AG04449 (cell line): ENCODE measurements around the gene HPD.

ENCODE experiments used
- CTCF ChIA-PET: fragments of 350-600 bp; formaldehyde crosslinking; extraction: SDS; loops from one replicate; lab custom pipeline; 2021; ENCODE audit warnings: antibody characterized with exemption; lab: Yijun Ruan, JAX
- POLR2A ChIA-PET: fragments of 400-600, 350-600 bp; formaldehyde crosslinking; extraction: SDS; loops from one replicate; lab custom pipeline; 2020; ENCODE audit warnings: antibody characterized with exemption, inconsistent platforms; lab: Yijun Ruan, JAX
- DNase-seq: peaks from one replicate; pipeline ENCODE4 v3.0.0-alpha.2; 2010; ENCODE audit warnings: low read depth, low spot score
- H3K4me3 ChIP-seq: 2 replicates; pipeline ENCODE4 v1.5.1; 2011; ENCODE audit warnings: low read depth, mild to moderate bottlenecking, control low read depth, low read length
- TF ChIP-seq, protein P1 (sequence below): IDR thresholded peaks from one replicate; pipeline ENCODE4 v1.5.1; 2011; ENCODE audit warnings: mild to moderate bottlenecking, moderate library complexity, low read length, control low read depth, inconsistent platforms; ENCODE audit not compliant: insufficient read depth; ENCODE audit errors: missing control alignments

The HPD gene

GRCh38 chr12:121804417-121805111 lies 54.1 kb downstream of the HPD start:
- peak overlapping the region; percentile 69 for H3K4me3 ChIP-seq
- POLR2A ChIA-PET, result interaction anchor here (0.6 to 3.0 kb wide), 4 partner anchors 10 to 273 kb away, joined by 3 to 17 read pairs (median 3); partner anchors contain the start of gene RHOF
- CTCF ChIA-PET, result interaction anchor here (1.0 to 31.1 kb wide), 4 partner anchors 12 to 84 kb away, joined by 3 to 1100 read pairs (median 8); partner anchors contain the start of genes PSMD9 and RHOF

DNA sequence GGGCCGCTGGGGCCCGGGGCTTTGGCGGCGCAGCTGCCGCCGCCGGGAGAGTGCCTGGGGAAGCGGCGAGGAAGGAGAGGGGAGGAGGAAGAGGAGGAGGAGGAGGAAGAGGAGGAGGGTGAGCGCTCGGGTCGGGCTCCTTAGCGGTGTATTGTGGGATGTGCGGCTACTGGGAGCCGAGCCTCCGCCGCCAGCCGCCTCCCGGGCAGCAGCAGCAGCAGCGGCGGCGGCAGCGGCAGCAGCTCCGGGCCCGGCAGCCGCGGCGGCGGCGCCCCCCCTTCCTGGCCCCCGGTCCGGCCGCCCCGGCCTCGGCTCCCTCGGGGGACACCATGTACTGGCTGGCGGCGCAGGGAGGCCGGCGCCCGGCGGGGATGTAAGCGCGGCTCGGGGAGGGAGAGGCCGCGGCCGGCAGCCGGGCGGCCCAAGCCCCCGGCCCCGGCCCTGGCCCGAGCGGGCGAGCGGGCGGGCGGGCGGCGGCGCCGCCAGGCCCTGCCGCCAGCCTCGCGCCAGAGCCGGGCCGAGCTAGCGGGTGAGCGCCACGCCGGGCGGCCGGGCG lies 54.7 kb downstream of the HPD start, which contains the start of gene SETD1B:
TSS of gene SETD1B (plus strand) at position 149 of the 556 bp plus-strand sequence. CDS start 729 bp downstream, outside the sequence.
- TF ChIP-seq, protein P1, sequence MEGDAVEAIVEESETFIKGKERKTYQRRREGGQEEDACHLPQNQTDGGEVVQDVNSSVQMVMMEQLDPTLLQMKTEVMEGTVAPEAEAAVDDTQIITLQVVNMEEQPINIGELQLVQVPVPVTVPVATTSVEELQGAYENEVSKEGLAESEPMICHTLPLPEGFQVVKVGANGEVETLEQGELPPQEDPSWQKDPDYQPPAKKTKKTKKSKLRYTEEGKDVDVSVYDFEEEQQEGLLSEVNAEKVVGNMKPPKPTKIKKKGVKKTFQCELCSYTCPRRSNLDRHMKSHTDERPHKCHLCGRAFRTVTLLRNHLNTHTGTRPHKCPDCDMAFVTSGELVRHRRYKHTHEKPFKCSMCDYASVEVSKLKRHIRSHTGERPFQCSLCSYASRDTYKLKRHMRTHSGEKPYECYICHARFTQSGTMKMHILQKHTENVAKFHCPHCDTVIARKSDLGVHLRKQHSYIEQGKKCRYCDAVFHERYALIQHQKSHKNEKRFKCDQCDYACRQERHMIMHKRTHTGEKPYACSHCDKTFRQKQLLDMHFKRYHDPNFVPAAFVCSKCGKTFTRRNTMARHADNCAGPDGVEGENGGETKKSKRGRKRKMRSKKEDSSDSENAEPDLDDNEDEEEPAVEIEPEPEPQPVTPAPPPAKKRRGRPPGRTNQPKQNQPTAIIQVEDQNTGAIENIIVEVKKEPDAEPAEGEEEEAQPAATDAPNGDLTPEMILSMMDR, result no peak
- ChIA-PET CTCF (interaction anchor here (31.1 kb wide), 1 partner anchor 17 kb away, joined by 1100 read pairs; the partner anchor contains the start of gene RHOF), POLR2A (interaction anchor here (0.6 to 3.0 kb wide), 3 partner anchors 10 to 274 kb away, joined by 3 to 17 read pairs (median 3); partner anchors contain the start of gene RHOF)

More at GRCh38 chr12:121804417-121805111, 54.1 kb downstream of the HPD start:
- DNase-seq, result no peak
- TF ChIP-seq, protein P1, result no peak

GRCh38 chr12:121802843-121803698 lies 55.6 kb downstream of the HPD start:
- peak overlapping the region; percentile 69 for H3K4me3 ChIP-seq
- POLR2A ChIA-PET, result interaction anchor here (0.8 to 4.5 kb wide), 5 partner anchors 8 to 275 kb away, joined by 3 to 27 read pairs (median 8); partner anchors contain the start of genes PSMD9 and RHOF
- CTCF ChIA-PET, result interaction anchor here (31.1 to 32.5 kb wide), 2 partner anchors 3 to 16 kb away, joined by 1100 read pairs; partner anchors contain the start of genes RHOF and SETD1B
- peak; percentile 81 for DNase-seq
- TF ChIP-seq, protein P1, result no peak

More for the DNA sequence above, 54.7 kb downstream of the HPD start, which contains the start of gene SETD1B:
- no peak for DNase-seq
- H3K4me3 ChIP-seq, result peak within 1 kb of the TSS; percentile 69

DNA sequence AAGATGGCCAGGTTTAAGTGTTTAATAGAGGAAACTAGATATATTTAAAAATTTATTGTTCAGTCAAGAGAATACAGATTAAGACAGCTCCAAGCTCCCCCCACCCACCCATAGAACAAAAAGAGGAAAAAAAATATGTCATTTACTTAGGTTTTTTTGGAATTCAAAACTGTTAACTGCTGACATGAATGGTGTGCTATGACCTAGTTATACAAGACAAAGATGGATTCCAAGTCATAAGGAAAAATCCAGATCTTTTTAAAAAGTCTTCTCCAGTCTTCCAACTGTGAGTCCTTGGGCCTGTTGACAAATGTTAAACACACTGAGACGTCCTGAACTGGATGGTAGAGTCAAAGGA lies 56.2 kb downstream of the HPD start:
- H3K4me3 ChIP-seq, result peak overlapping the region; percentile 69
- TF ChIP-seq, protein P1, result no peak
- no peak for DNase-seq
- ChIA-PET POLR2A (interaction anchor here (0.8 to 4.5 kb wide), 4 partner anchors 8 to 86 kb away, joined by 3 to 27 read pairs (median 12); partner anchors contain the start of genes PSMD9 and RHOF), CTCF (interaction anchor here (1.5 to 32.5 kb wide), 3 partner anchors 4 to 86 kb away, joined by 5 to 1100 read pairs (median 1100); partner anchors contain the start of genes PSMD9, RHOF and SETD1B)

- CTCF ChIA-PET, result interaction anchor here (1.5 to 32.5 kb wide), 3 partner anchors 4 to 86 kb away, joined by 5 to 1100 read pairs (median 1100); partner anchors contain the start of genes PSMD9, RHOF and SETD1B
- TF ChIP-seq, protein P1, result no peak
- POLR2A ChIA-PET, result interaction anchor here (1.0 to 4.5 kb wide), 4 partner anchors 7 to 86 kb away, joined by 4 to 27 read pairs (median 10); partner anchors contain the start of gene RHOF
- no peak for DNase-seq
- H3K4me3 ChIP-seq, result peak overlapping the region; percentile 69
These were observed 56.8 kb downstream of the HPD start for GRCh38 chr12:121801595-121802484.
